ENCODE data around the gene C11orf71. TPM values are rescaled to one million over a fixed set of nuclear protein-coding genes. Genes with fewer than 3 reads are reported as not detected.

C11orf71 gene
- total and polyA plus RNA-seq, 9 of the 15 experiments (the other 6 are each of a cell fraction or from before 2014, with no cell fraction given): 2.9 to 15.1 (median 9.1) TPM

- no peak for TF ChIP-seq RBM17 (IDR thresholded peaks at IDR 0.05; ENCODE audit: borderline replicate concordance, low read depth, low read length)
- no peak for TF ChIP-seq CBFA2T2 (conservative IDR thresholded peaks at IDR 0.05)
- TF ChIP-seq FOXJ2 (tag; IDR thresholded peaks at IDR 0.05): 0 out of 2 replicates have a peak, but pooled peaks have one; percentile 64
- TF ChIP-seq FOXA1 (IDR thresholded peaks at IDR 0.05; ENCODE audit: borderline replicate concordance): no peak
- TF ChIP-seq, protein P1, sequence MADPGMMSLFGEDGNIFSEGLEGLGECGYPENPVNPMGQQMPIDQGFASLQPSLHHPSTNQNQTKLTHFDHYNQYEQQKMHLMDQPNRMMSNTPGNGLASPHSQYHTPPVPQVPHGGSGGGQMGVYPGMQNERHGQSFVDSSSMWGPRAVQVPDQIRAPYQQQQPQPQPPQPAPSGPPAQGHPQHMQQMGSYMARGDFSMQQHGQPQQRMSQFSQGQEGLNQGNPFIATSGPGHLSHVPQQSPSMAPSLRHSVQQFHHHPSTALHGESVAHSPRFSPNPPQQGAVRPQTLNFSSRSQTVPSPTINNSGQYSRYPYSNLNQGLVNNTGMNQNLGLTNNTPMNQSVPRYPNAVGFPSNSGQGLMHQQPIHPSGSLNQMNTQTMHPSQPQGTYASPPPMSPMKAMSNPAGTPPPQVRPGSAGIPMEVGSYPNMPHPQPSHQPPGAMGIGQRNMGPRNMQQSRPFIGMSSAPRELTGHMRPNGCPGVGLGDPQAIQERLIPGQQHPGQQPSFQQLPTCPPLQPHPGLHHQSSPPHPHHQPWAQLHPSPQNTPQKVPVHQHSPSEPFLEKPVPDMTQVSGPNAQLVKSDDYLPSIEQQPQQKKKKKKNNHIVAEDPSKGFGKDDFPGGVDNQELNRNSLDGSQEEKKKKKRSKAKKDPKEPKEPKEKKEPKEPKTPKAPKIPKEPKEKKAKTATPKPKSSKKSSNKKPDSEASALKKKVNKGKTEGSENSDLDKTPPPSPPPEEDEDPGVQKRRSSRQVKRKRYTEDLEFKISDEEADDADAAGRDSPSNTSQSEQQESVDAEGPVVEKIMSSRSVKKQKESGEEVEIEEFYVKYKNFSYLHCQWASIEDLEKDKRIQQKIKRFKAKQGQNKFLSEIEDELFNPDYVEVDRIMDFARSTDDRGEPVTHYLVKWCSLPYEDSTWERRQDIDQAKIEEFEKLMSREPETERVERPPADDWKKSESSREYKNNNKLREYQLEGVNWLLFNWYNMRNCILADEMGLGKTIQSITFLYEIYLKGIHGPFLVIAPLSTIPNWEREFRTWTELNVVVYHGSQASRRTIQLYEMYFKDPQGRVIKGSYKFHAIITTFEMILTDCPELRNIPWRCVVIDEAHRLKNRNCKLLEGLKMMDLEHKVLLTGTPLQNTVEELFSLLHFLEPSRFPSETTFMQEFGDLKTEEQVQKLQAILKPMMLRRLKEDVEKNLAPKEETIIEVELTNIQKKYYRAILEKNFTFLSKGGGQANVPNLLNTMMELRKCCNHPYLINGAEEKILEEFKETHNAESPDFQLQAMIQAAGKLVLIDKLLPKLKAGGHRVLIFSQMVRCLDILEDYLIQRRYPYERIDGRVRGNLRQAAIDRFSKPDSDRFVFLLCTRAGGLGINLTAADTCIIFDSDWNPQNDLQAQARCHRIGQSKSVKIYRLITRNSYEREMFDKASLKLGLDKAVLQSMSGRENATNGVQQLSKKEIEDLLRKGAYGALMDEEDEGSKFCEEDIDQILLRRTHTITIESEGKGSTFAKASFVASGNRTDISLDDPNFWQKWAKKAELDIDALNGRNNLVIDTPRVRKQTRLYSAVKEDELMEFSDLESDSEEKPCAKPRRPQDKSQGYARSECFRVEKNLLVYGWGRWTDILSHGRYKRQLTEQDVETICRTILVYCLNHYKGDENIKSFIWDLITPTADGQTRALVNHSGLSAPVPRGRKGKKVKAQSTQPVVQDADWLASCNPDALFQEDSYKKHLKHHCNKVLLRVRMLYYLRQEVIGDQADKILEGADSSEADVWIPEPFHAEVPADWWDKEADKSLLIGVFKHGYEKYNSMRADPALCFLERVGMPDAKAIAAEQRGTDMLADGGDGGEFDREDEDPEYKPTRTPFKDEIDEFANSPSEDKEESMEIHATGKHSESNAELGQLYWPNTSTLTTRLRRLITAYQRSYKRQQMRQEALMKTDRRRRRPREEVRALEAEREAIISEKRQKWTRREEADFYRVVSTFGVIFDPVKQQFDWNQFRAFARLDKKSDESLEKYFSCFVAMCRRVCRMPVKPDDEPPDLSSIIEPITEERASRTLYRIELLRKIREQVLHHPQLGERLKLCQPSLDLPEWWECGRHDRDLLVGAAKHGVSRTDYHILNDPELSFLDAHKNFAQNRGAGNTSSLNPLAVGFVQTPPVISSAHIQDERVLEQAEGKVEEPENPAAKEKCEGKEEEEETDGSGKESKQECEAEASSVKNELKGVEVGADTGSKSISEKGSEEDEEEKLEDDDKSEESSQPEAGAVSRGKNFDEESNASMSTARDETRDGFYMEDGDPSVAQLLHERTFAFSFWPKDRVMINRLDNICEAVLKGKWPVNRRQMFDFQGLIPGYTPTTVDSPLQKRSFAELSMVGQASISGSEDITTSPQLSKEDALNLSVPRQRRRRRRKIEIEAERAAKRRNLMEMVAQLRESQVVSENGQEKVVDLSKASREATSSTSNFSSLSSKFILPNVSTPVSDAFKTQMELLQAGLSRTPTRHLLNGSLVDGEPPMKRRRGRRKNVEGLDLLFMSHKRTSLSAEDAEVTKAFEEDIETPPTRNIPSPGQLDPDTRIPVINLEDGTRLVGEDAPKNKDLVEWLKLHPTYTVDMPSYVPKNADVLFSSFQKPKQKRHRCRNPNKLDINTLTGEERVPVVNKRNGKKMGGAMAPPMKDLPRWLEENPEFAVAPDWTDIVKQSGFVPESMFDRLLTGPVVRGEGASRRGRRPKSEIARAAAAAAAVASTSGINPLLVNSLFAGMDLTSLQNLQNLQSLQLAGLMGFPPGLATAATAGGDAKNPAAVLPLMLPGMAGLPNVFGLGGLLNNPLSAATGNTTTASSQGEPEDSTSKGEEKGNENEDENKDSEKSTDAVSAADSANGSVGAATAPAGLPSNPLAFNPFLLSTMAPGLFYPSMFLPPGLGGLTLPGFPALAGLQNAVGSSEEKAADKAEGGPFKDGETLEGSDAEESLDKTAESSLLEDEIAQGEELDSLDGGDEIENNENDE (IDR thresholded peaks at IDR 0.05; ENCODE audit: low read depth, low read length): no peak
- TF ChIP-seq PCBP1 (IDR thresholded peaks at IDR 0.05; ENCODE audit: low read depth, low read length, poor library complexity, severe bottlenecking): no peak
- peak; percentile 93 for TF ChIP-seq POLR2G (IDR thresholded peaks at IDR 0.05; ENCODE audit: low read depth, low read length)
- TF ChIP-seq ZNF324 (CRISPR knock-in tag; IDR thresholded peaks at IDR 0.05): no peak
- TF ChIP-seq, protein P2, sequence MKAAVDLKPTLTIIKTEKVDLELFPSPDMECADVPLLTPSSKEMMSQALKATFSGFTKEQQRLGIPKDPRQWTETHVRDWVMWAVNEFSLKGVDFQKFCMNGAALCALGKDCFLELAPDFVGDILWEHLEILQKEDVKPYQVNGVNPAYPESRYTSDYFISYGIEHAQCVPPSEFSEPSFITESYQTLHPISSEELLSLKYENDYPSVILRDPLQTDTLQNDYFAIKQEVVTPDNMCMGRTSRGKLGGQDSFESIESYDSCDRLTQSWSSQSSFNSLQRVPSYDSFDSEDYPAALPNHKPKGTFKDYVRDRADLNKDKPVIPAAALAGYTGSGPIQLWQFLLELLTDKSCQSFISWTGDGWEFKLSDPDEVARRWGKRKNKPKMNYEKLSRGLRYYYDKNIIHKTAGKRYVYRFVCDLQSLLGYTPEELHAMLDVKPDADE (conservative IDR thresholded peaks at IDR 0.05; ENCODE audit: control insufficient read depth, low read depth, low read length): peak; percentile 96
- peak; percentile 49; the same call in 1 of the 2 replicates for TF ChIP-seq NR2C2 (CRISPR knock-in tag; IDR thresholded peaks at IDR 0.05)
- TF ChIP-seq NR2C2 (tag; IDR thresholded peaks at IDR 0.05): peak; percentile 29; the same call in 1 of the 2 replicates
- TF ChIP-seq OTX1 (CRISPR knock-in tag; IDR thresholded peaks at IDR 0.05): no peak
- no peak for TF ChIP-seq SNIP1 (IDR thresholded peaks at IDR 0.05; ENCODE audit: low read depth)
- TF ChIP-seq ZNF316 (IDR thresholded peaks at IDR 0.05): peak; percentile 49
- TF ChIP-seq SRSF9 (IDR thresholded peaks at IDR 0.05; ENCODE audit: borderline replicate concordance, low read depth, low read length): no peak
- no peak for TF ChIP-seq KDM2B (CRISPR knock-in tag; IDR thresholded peaks at IDR 0.05)
Observed at GRCh38 chr11:114439229-114440120, 39.2 kb upstream of the C11orf71 start, which contains the start of gene REXO2 (continued).
